Osteocyte (in vitro differentiated cells): Measurements from ENCODE around the gene BAAT. TPM values are rescaled to one million over a fixed set of nuclear protein-coding genes. Genes with fewer than 3 reads are reported as not detected.

Source experiments
- DNase-seq: peaks from one replicate; pipeline ENCODE4 v3.0.0; 2021; ENCODE audit warnings: mixed read lengths; ENCODE audit not compliant: unreplicated experiment; ENCODE audit errors: extremely low spot score
- H3K27ac Mint-ChIP-seq: one replicate; pipeline ENCODE4 v1.8.0; 2021; ENCODE audit warnings: mild to moderate bottlenecking, mixed read lengths; ENCODE audit not compliant: unreplicated experiment
- H3K27me3 Mint-ChIP-seq: one replicate; pipeline ENCODE4 v1.8.0; 2021; ENCODE audit warnings: mixed read lengths; ENCODE audit not compliant: unreplicated experiment
- H3K36me3 Mint-ChIP-seq: one replicate; pipeline ENCODE4 v1.8.0; 2021; ENCODE audit warnings: mixed read lengths; ENCODE audit not compliant: unreplicated experiment
- H3K4me1 Mint-ChIP-seq: one replicate; pipeline ENCODE4 v1.8.0; 2021; ENCODE audit warnings: mixed read lengths; ENCODE audit not compliant: unreplicated experiment
- H3K4me3 Mint-ChIP-seq: one replicate; pipeline ENCODE4 v1.8.0; 2021; ENCODE audit warnings: mild to moderate bottlenecking, moderate library complexity, mixed read lengths; ENCODE audit not compliant: unreplicated experiment
- H3K9me3 Mint-ChIP-seq: one replicate; pipeline ENCODE4 v1.8.0; 2021; ENCODE audit warnings: mixed read lengths; ENCODE audit not compliant: unreplicated experiment
- total RNA-seq: library from RNA; stranded (reverse); gene quantifications from 2 replicates; pipeline ENCODE4 v1.2.1, GENCODE V29; 2021
- TF ChIP-seq, protein P1 (sequence below): fragments of 200-600 bp; sonication (generic); IDR thresholded peaks from 2 replicates; pipeline ENCODE4 v1.5.0; 2021; ENCODE audit warnings: antibody characterized with exemption, mild to moderate bottlenecking, moderate library complexity

Gene BAAT
- total RNA-seq, 1 donor from 2014 or later, result 0.13 TPM

DNA sequence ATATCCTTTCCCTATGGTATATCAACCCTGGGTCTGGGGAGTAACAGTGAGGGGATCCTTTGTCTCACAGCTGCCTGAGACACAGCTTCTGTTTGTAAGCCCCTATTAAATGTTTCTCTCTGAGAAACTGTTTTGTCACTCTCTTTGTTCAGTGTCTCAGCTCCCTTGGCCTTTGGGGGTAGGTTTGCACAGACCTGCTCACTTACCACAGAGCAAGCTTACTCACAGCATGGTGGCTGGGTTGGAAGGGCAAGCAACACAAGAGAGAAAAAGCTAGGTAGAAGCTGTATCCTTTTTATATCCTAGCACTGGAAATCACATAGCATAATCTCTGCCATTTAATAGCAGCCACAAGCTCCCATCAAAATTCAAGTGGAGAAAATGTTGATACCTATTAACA is 4.5 kb downstream of the BAAT start:
- Mint-ChIP-seq H3K27me3 (no peaks in the 10 kb centered on the region), H3K36me3 (peaks cover 5% of the 10 kb centered on the region), H3K27ac (no peak overlapping the region), H3K4me1 (no peaks in the 10 kb centered on the region), H3K4me3 (no peak overlapping the region), H3K9me3 (peaks cover 7% of the 10 kb centered on the region)
- no peak for DNase-seq
- TF ChIP-seq, protein P1, sequence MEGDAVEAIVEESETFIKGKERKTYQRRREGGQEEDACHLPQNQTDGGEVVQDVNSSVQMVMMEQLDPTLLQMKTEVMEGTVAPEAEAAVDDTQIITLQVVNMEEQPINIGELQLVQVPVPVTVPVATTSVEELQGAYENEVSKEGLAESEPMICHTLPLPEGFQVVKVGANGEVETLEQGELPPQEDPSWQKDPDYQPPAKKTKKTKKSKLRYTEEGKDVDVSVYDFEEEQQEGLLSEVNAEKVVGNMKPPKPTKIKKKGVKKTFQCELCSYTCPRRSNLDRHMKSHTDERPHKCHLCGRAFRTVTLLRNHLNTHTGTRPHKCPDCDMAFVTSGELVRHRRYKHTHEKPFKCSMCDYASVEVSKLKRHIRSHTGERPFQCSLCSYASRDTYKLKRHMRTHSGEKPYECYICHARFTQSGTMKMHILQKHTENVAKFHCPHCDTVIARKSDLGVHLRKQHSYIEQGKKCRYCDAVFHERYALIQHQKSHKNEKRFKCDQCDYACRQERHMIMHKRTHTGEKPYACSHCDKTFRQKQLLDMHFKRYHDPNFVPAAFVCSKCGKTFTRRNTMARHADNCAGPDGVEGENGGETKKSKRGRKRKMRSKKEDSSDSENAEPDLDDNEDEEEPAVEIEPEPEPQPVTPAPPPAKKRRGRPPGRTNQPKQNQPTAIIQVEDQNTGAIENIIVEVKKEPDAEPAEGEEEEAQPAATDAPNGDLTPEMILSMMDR, result no peak

DNA sequence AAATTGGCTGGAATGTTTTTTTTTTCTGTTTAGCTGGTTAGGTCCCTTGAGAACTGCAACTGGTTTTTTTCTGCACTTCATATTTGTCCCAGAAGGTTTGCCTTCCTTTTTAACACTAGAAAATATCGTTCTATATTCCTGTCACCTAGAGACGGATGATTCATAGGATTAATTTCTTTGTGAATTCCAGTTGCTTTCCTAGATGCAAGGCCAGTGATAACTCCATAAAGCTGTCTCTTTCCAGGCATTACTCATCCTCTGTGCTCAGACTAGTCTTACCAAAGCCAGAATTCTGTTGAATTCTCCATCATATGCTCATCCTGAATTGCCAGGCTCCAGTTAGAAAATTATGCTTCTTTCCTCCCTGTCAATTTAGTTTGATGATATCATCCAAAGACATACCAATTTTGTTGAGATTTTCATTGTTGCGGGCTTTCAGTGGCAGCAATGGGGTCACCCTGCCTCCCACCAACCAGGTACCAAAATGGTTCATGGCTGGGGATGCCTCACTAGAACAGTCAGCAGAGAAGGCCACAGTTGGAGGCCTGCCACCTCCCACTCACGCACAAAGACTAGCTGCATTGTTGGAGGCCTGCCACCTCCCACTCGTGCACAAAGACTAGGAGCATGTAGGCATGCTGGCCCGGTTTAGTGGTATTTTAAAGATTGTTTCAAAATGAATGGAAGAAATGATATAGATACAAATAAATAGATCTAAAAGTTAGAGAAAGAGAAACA is 8.5 kb downstream of the BAAT start:
- H3K27me3 Mint-ChIP-seq, result peaks cover 7% of the 10 kb centered on the region
- H3K4me3 Mint-ChIP-seq, result no peak overlapping the region
- no peaks in the 10 kb centered on the region for H3K9me3 Mint-ChIP-seq
- DNase-seq, result no peak
- no peaks in the 10 kb centered on the region for H3K36me3 Mint-ChIP-seq
- H3K27ac Mint-ChIP-seq, result no peak overlapping the region
- no peaks in the 10 kb centered on the region for H3K4me1 Mint-ChIP-seq
- TF ChIP-seq, protein P1, result no peak

DNA sequence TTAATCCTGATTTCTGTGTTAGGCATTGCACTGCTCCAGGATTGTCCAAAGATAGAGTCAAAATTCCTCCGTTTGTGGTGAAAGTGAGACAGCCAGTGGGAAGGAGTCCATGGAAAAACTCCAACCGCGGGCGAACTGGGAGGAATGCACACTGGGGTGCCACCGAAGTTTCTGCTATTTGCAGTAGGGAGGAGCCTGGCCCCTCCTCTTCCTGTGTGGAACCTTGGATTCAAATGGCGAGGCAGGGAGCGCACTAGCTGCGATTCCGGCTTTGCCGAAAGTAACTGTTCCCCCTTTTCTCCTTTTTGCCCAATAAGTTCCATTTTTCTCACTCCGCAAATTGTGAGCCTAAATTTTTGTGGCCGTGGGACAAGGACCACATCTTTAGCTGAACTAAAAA is 9.3 kb downstream of the BAAT start:
- TF ChIP-seq, protein P1, result no peak
- peaks cover 8% of the 10 kb centered on the region for H3K27me3 Mint-ChIP-seq
- no peak for DNase-seq

DNA sequence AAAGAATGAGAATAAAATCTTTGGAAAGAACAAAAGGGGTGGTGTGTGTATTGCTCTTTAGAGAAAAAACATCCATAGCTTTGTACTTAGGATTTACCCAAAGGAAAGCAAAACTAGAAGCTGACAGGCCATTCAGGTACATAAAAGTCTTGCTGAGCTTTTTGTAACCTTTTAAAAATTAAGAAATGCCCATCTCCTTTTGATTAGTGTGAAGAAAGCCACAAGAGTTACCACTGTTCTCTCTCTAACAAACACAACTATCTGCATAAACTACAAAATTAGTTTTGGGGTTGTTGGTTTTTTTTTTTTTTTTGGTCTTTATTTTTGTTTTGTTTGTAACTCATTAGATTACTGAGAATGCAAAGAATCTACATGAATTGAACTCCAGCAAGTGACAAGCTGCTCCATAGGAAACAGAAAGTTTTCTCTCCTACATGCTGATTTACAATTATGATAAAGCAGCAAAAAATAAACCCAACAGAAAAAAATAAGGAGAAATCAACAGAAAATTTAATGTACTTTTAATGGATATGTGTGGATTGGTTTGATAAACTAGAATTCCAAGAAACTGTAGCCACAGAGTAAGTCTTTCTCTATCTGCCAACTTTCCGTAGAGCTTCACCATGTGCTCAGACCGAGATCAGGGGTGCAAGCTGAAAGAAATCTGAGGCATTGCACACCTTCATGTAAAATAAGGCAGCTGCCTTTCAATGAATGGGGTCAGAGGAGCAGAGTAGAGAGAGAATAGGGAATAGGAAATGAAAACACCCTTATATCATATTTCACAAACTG is 12.3 kb downstream of the BAAT start:
- Mint-ChIP-seq H3K4me3 (no peak overlapping the region), H3K36me3 (no peaks in the 10 kb centered on the region), H3K27ac (no peak overlapping the region), H3K27me3 (peaks cover 10% of the 10 kb centered on the region), H3K4me1 (no peaks in the 10 kb centered on the region), H3K9me3 (no peaks in the 10 kb centered on the region)
- DNase-seq, result no peak
- TF ChIP-seq, protein P1, result no peak

More for the DNA sequence above, 9.3 kb downstream of the BAAT start:
- Mint-ChIP-seq H3K4me3 (no peak overlapping the region), H3K9me3 (no peaks in the 10 kb centered on the region), H3K36me3 (no peaks in the 10 kb centered on the region), H3K4me1 (no peaks in the 10 kb centered on the region), H3K27ac (no peak overlapping the region)

DNA sequence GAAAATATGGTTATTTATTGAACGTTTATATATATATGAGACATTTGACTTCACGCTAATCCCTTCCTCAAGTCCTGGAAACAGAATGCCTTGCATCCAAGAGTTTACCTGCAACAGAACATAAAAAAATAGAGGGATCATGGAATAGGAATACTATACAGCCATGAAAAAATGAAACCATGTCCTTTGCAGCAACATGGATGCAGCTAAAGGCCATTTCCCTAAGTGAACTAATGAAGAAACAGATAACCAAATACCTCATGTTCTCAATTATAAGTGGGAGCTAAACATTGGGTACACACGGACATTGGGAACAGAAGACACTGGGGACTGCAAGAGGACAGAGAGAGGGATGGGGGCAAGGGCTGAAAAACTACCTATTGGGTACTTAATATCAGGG is 13.0 kb downstream of the BAAT start:
- H3K4me1 Mint-ChIP-seq, result no peaks in the 10 kb centered on the region
- H3K27me3 Mint-ChIP-seq, result peaks cover 10% of the 10 kb centered on the region
- no peak overlapping the region for H3K27ac Mint-ChIP-seq
- H3K36me3 Mint-ChIP-seq, result no peaks in the 10 kb centered on the region
- no peak for DNase-seq
- no peaks in the 10 kb centered on the region for H3K9me3 Mint-ChIP-seq
- no peak overlapping the region for H3K4me3 Mint-ChIP-seq
- TF ChIP-seq, protein P1, result no peak
